KBM-7 (cell line): ENCODE measurements around the gene RFX8.

Source experiments
- DNase-seq: peaks from one replicate; pipeline ENCODE4 v3.0.0-alpha.2; 2015
- in situ Hi-C: fragments of 300-500 bp; cut with MboI; formaldehyde crosslinking; loops from 2 replicates; pipeline ENCODE4 v1.14.3; 2020; ENCODE audit warnings: low sequenced_read_pairs, low pct_unique_long_range_greater_than_20kb, mixed read lengths

RFX8 gene

DNA sequence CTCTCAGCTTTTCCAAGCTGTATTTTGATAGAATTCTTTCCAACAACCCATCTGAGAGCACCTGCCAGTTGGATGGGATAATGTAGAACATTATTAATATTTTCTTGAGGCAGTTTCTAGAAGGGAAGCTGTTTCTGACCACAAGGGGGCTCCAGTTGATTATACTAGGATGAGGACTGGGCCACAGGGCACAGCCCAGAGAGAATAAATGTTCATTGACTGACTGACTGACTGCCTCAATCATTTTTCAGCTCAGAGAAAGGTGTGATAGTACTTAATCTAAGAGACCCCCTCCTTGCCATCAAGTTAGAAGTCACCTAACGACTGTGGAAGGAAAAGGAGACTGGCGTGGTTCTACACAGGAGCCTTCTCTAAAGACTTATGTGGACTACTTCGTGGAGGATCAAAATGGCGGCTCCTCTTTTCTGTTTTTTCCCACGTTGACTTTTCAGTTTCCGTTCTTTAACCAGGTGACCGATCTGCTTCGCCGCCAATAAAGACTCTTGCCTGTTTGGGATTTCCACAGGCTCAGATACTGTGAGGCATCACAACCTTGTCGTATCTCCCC, 55.7 kb downstream of the RFX8 start:
- in situ Hi-C loops = no loop called here
- peak; percentile 73 for DNase-seq

DNA sequence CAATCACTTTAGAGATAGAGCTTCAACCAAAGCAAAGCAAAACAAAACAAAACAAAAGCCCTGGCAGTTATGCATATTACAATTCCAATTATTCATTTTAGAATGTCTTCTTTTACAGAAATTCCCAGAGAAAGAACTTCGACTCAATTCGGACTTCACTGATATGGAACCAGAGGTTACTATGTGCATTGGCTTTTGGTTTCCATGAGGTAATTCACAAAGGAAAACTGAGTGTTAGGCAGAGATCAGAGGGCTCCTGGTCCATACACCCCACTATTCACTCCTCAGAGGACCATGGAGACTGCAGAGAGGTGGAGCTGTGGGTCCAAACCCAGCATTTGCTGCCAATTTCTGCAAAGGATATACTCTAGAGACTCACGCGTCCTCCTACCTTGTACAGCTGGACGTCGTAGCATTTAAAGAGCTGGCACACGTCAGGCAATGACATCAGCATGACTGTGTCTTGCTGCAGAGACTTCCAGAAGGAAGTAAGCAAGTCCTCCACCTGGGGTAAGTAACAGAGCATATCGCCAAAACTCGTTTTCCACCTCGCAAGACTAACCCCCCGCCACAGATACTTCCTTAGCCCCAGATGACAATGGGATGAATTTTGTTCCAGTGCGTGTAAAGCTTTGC, 56.3 kb downstream of the RFX8 start:
- no peak for DNase-seq
- in situ Hi-C loops = no loop called here

DNA sequence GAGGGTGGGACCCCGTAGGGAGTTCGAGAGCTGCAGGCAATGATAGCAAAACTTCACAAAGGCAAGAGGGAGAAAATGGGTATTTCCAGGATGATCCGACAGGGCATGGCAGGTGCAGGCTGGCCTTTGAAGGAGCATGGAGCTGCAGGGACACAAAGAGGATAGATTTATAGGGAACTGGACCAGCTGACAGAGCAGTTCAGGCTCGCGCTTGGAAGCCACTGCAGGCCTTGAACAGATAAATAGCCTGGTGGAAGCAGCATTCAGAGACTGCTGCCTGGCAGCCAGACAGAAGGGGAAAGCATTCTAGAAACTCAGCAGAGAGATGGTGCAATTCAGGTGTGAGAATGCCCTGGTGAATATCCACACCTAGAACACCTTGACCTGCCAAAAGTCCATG, 58.3 kb downstream of the RFX8 start:
- in situ Hi-C loops = no loop called here
- no peak for DNase-seq

DNA sequence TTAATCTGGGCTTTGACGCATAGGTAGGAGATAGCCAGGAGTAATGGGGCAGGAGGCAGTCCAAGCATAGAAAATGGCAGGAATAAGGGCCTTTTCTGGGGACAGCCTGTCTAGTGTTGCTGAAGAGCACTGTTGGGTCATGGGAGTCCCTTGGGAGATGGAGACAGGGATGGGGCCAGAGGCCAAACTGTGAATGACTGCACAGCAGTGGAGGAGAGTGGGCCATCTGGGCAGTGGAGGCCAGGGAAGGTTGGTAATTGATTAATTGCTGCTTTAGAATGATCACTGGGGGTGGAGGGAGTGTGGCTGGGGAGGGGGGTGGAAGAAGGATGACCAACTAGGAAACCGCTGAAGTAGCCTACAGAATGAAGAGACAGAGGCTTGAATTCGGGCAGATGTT, 59.0 kb downstream of the RFX8 start:
- DNase-seq = no peak
- in situ Hi-C loops = no loop called here

DNA sequence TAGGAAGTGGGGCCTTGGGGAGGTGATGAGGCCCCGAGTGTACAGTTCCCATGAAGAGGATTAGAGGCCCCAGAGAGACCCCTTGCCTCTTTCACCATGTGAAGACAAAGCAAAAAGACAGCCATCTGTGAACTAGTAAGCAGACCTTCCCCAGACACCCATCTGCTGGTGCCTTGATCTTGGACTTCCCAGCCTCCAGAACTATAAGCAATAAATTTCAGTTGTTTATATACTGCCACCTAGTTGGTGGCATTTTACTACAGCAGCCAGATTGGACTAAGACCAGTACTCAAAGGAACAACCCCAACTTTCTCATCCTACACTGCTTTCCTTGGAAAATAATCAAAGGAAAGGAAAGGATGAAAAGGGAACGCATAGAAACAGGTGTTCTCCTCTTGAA, 59.7 kb downstream of the RFX8 start:
- peak; percentile 17 for DNase-seq
- in situ Hi-C loops = no loop called here

DNA sequence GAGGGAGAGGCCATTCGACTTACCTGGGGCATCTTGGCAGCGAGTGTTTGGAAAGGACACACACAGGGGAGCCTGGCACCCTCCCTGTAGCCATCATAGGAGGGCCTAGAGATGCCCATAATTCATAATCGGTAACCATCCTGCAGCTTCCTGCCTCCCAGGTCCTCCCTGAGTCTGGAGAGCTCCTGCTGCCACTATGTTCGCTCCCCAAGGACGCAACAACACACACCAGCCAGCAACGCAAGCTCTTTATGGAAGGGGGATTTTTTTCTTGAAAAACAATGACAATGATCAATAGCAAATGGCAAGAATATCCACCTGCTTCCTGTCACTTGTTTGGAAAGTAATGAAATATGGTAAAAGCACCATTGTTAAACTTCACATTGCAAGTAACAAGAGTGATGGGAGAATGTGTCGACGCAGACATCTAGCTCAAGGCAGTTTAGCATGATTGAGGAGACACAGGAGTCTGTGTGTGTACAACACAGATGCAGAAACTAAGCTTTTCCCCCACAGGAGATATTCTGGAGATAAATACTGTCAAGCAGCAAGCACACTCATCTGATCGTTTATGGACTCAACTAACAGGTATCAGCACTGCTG, 62.7 kb downstream of the RFX8 start:
- in situ Hi-C loops = no loop called here
- DNase-seq = no peak

DNA sequence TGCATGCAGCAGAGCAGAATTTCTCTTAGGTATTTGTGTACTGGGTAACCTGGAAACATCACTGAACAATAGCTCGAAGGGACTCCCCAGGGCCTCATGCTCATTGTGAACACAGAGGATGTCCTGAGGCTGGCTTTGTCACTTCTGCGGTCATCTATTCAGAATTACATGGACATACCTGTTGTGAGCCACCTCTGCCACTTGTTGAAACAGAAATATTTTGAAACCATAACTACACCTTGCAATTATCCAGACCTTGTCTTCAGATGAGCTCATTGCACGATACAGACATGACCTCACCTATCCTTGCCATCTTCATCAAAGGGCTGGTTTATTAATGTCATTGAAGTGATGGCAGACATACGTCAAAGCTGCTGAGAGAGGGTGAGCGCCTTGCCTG, 64.2 kb downstream of the RFX8 start:
- DNase-seq = no peak
- in situ Hi-C loops = no loop called here

DNA sequence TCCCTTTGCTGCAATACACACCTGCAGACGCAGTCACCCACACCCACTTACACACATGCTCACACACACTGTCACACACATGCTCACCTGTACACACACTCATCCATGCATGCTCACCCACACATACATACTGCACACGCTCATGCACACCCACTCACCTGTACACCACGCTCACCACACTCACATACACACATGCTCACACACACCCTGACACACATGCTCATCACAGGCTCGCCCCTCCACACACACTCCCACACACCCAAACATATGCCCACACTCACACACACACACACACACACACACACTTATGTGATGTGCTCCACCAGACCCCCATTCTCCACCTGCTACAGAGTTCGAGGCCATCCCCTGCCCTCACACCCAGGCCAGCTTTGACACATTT, 64.8 kb downstream of the RFX8 start:
- no peak for DNase-seq
- in situ Hi-C loops = no loop called here

DNA sequence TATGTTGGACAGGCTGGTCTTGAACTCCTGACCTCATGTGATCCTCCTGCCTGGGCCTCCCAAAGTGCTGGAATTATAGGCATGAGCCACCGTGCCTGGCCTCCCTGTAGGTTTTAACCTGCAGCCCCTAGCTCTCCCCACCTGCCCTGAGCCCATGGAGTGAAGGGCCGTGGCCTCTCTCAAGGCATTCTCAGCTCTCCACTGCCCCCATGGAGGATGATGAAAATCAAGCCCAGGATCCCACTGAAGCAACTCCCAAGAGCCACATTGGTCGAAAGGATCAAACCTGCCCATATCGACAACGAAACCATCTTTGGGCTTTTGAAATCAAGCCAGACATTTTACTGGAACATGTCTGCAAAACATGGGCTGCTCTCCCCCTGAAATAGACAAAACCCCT, 65.2 kb downstream of the RFX8 start:
- in situ Hi-C loops = no loop called here
- DNase-seq = no peak

DNA sequence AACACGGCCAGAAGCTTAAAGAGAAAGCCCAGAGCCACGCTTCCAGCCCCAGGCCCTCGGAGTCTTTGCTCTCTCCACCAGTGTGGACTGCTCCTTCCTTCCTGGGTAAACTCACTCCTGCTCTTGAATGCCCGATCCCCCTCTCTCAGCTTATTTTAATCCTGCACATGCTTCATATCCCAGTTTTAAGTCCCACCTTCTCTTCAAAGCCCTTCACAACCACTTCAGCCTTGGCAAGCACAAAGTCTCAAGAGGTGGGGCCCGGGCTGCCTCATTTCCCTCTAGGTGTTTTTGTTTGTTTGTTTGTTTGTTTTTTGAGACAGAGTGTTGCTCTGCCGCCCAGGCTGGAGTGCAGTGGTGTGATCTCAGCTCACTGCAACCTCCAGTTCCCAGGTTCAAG, 66.0 kb downstream of the RFX8 start:
- in situ Hi-C loops = no loop called here
- DNase-seq = no peak

DNA sequence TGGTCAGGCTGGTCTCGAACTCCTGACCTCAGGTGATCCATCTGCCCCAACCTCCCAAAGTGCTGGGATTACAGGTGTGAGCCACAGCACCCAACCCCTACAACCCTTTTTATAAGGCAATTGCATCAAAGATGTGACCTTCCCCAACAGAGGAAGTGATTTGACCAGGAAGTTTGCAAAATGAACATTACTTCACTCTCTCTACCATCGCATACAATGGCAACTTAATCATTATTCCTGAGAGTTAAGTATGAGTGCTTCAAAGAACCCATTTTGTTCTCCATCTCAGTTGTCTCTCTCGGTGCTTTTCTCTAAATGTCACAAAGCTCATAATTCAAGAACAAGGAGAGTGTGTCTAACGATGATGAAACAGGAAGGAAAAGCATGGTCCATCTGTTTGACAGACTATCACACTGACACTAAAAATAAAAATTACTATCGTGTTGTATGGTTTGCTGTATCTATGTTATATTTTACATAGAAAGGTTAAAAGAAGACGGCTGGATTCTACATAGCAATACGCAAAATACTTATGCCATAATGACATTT, 69.5 kb downstream of the RFX8 start:
- in situ Hi-C loops = no loop called here
- DNase-seq = peak; percentile 66

DNA sequence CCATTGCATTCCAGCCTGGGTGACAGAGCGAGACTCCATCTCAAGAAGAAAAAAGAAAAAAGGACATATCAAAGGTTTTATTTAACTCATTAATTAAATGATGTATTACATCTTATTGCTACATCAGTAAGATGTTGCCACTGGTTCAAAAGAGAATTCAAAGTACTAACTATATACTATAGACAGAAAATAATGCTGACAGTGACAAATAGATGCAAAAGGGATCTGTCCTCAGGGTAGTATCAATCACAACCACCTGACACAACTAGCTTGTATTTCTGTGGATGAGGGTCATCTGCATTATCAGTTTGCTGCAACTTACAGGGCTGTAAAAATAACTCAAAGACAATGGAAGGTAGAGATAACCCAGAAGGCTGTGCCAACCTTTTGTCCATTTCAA, 71.2 kb downstream of the RFX8 start:
- in situ Hi-C loops = no loop called here
- no peak for DNase-seq

DNA sequence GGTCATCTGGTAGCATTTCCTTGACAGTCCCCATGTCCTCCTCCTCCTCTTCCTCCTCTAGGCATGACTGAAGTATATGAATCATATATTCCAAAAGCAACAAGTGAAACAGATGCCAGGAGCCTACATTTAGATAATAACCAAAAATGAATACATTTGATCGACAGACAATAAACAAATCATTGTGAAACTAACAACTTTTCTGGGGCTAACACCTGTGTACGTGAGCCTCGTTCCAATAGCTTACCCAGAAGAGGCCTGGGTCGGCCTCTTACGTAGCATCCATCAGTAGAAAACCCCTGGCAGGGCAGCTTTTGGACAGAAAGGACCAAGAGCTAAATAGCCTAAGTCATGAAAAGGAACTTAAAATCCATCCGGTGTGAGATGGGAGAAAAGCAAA, 72.3 kb downstream of the RFX8 start:
- no peak for DNase-seq
- in situ Hi-C loops = no loop called here

DNA sequence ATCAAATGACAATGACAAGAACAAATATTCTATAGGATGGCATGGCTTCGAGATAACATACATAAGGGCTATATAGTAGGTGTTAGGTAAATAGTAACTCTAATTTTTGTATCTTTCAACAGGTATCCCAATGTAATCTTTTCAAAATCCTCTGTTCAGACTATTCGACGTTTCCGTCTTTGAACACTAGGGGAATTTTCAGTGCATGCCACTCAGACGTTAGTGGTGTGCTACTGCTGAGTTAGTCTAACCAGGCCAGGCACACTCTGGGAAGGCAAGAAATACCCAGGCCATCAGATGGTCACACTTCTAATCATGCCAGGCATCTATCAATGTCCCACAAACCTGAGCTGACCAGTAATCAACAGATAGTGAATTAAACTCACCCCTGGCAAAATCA, 73.0 kb downstream of the RFX8 start:
- in situ Hi-C loops = no loop called here
- no peak for DNase-seq

DNA sequence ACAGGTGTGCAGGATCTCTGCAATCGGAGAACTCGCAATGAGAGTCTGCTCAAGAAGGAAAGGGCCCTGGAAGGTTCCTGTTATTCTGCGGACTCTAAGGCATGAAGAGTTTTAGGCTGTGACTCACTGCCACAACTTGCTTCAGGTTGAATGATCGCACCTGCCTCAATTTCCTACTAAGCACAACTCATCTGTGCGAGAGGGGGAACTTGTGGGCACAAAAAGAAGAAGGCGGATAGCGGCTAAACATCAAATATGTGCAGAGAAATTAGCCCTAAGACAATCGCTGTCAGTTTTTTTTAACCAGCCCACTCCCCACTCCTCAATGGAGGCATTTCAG, 73.6 kb downstream of the RFX8 start:
- in situ Hi-C loops = no loop called here
- DNase-seq = peak; percentile 76

DNA sequence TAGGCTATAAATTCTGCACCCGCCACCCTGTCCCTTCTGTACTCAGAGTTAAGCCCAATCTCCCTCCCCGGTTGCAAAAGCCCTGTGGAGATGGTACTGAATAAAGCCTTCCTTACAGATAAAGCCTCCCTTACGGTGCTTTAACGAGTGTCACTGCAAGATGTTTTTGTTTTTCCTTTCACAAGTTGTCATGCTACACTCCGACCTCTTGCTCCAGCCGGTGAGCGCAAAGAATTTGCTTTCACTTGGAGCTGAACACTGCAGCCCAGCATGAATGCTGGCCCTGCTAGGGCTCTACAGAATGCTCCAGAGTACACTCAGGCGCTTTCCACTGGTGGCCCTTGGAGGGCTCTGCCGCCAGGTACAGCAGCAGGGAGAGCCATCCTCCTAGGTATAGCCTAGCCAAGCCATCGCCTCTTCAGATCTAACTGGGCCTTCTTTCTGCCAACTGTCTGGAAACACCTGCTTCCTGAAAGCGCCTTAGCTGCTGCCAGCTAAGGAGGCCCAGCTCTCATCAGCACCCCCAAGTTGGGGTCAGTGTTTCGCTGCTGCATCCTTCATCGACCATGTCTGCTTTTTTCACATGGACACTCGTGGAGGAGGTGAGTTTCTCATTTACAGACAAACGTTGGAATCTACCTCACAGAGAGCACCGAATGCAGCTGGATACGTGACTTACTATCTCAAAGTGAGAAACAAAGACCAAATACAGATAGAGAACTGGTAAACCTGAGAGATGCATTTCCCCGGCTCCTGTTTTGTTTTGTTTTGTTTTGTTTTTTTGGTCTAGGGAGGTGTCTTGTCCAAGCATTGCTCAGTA, 74.2 kb downstream of the RFX8 start:
- peak; percentile 48 for DNase-seq
- in situ Hi-C loops = no loop called here

DNA sequence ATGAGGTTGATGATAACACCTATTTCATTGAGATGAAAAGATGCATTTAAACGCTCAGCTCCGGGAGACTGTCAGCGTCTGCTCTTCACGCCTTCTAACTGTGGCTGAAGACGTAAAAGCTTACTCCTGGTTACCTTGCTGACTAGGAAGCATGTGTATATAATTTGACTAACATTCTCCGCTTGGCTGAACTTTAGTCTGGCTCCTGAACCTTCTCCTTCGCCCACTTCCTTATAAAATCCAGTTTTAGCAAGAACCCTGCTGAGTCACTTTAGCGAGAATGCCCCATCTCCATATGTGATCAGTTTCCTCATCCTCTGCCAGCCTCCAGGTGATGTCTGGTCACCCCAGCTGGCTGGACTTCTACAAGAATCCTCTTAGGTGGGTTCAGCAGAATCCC, 74.9 kb downstream of the RFX8 start:
- DNase-seq = peak; percentile 81
- in situ Hi-C loops = no loop called here

DNA sequence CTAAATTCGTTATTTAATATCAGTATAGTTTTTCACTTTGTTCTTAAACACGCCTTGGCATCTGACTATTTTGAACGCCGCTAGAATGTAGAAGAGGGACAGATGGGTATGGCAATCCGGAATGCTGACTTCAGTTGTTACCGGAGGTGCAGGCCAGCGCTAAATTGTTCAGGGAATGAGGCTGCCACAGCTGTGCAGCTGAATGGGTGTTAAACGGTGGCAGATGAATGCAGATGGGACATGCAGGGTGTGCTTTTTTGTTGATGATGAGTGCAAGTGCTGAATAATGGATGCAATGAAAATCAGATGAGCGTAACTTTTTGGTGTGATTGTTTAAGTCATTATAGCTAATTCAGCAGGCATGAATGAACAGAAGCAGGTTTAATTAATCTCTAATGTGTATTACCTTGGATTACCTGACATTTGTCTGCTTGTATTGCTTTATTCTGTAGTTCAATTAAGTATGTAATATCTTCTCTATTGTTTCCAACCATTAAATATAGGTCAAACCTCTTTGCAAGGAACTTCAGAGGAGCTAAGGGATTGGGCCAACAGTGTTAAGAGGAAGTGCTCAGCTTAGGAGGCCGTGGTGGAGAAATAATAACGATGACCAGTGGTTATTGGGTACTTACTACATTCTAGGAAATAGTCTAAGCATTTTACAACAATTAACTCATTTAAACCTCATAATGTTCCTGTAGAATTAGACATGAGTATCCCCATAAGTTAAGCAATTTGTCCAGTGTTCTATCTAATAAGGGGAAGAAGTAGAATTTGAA, 75.7 kb downstream of the RFX8 start:
- DNase-seq = no peak
- in situ Hi-C loops = no loop called here

DNA sequence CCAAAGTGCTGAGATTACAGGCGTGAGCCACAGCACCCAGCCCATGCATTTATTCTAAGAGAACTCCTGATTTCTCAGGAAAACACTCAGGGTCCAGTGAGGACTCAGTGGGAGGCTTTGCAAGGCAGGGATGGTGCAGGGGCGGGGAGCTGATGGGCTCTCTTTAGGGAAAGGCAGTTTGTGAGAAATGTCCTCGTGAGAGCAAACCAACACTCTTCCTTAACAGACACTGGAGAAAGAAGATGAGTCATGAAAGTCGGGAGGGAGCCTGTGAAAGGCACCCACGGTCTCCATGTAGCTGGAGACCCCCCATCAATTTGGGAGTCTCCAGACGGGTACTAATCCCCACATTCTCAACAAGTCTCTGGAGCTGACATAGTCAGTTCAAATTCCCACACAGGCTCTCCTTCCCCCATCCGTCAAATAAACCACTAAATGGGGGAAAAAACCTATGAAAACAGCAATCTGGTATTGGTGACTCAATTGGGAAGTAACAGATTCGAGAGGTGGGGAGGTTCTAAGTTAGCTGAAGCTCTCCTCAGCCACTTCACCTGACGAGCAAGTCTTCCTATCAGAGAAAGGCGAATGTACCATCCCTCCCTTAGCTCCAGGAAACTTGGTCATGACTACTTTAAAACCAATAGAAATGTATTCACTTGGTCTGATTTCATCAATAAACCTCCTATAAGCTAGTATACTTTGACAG, 76.6 kb downstream of the RFX8 start:
- in situ Hi-C loops = no loop called here

More for the DNA sequence above, 76.6 kb downstream of the RFX8 start:
- DNase-seq = no peak
